Endodermal cell (in vitro differentiated cells): Measurements from ENCODE around the gene FLT3. TPM values are rescaled to one million over a fixed set of nuclear protein-coding genes. Genes with fewer than 3 reads are reported as not detected.

Source experiments
- DNase-seq: peaks from one replicate; pipeline ENCODE4 v3.0.0-alpha.2; 2017
- H3K27ac ChIP-seq: 2 replicates; pipeline ENCODE4 v1.5.1; 2013; ENCODE audit warnings: mild to moderate bottlenecking, low read depth, low read length, moderate library complexity
- H3K27me3 ChIP-seq: 2 replicates; pipeline ENCODE4 v1.6.1; 2013; ENCODE audit warnings: mild to moderate bottlenecking, low read length, moderate library complexity; ENCODE audit not compliant: insufficient read depth, control insufficient read depth, poor library complexity, severe bottlenecking
- H3K36me3 ChIP-seq: 2 replicates; pipeline ENCODE4 v1.7.0; 2013; ENCODE audit warnings: mild to moderate bottlenecking, low read length, moderate library complexity; ENCODE audit not compliant: control insufficient read depth, insufficient read depth
- H3K4me1 ChIP-seq: one replicate; pipeline ENCODE4 v1.7.0; 2013; ENCODE audit warnings: low read length; ENCODE audit not compliant: control insufficient read depth, insufficient read depth
- H3K4me3 ChIP-seq: 2 replicates; pipeline ENCODE4 v1.5.1; 2013; ENCODE audit warnings: mild to moderate bottlenecking, low read length, moderate library complexity
- H3K9ac ChIP-seq: 2 replicates; pipeline ENCODE4 v1.6.1; 2013; ENCODE audit warnings: mild to moderate bottlenecking, low read length, moderate library complexity; ENCODE audit not compliant: poor library complexity, severe bottlenecking; ENCODE audit errors: extremely low read depth
- H3K9me3 ChIP-seq: 2 replicates; pipeline ENCODE4 v1.6.1; 2013; ENCODE audit warnings: mild to moderate bottlenecking, low read length, moderate library complexity; ENCODE audit not compliant: control insufficient read depth
- H3K27ac Mint-ChIP-seq: 2 replicates; pipeline ENCODE4 v1.8.0; 2020; ENCODE audit warnings: mixed read lengths
- H3K27me3 Mint-ChIP-seq: 2 replicates; pipeline ENCODE4 v1.8.0; 2021; ENCODE audit warnings: mild to moderate bottlenecking, mixed read lengths; ENCODE audit not compliant: insufficient read depth
- H3K36me3 Mint-ChIP-seq: 2 replicates; pipeline ENCODE4 v1.8.0; 2020; ENCODE audit warnings: low read depth, mixed read lengths
- H3K4me1 Mint-ChIP-seq: 2 replicates; pipeline ENCODE4 v1.8.0; 2020; ENCODE audit warnings: mixed read lengths
- H3K4me3 Mint-ChIP-seq: 2 replicates; pipeline ENCODE4 v1.8.0; 2020; ENCODE audit warnings: mild to moderate bottlenecking, moderate library complexity, mixed read lengths
- H3K9me3 Mint-ChIP-seq: 2 replicates; pipeline ENCODE4 v1.8.0; 2020; ENCODE audit warnings: mild to moderate bottlenecking, mixed read lengths
- WGBS, 2 experiments: methylation state at CpG; one replicate each; pipeline versions ENCODE4 v1.1.5 to v1.1.7; 2013; ENCODE audit warnings: missing lambda C conversion rate in 2 of 2, mixed read lengths in 1 of 2; ENCODE audit not compliant: insufficient coverage in 1 of 2, insufficient read length in 1 of 2; 5-methylcytosine and 5-hydroxymethylcytosine counted together
- total RNA-seq, 2 donors: library from RNA; stranded (reverse); fragmentation: NEBNext Ultra II Directional in 1 of 2; extraction: Animal tissue kit (Norgen Biotek cat#: 25700) in 1 of 2; gene quantifications; 2 replicates in 1 of 2; 3 replicates in 1 of 2; pipeline ENCODE4 v1.2.1, GENCODE V29; 2021
- TF ChIP-seq, protein P1 (sequence below): fragments of 200-600 bp; sonication (generic); conservative IDR thresholded peaks from 2 replicates; pipeline ENCODE4 v1.5.0; 2021; ENCODE audit warnings: antibody characterized with exemption, mild to moderate bottlenecking

Gene FLT3
- total RNA-seq, 2 donors from 2014 or later, result 0.09 to 0.13 TPM

DNA sequence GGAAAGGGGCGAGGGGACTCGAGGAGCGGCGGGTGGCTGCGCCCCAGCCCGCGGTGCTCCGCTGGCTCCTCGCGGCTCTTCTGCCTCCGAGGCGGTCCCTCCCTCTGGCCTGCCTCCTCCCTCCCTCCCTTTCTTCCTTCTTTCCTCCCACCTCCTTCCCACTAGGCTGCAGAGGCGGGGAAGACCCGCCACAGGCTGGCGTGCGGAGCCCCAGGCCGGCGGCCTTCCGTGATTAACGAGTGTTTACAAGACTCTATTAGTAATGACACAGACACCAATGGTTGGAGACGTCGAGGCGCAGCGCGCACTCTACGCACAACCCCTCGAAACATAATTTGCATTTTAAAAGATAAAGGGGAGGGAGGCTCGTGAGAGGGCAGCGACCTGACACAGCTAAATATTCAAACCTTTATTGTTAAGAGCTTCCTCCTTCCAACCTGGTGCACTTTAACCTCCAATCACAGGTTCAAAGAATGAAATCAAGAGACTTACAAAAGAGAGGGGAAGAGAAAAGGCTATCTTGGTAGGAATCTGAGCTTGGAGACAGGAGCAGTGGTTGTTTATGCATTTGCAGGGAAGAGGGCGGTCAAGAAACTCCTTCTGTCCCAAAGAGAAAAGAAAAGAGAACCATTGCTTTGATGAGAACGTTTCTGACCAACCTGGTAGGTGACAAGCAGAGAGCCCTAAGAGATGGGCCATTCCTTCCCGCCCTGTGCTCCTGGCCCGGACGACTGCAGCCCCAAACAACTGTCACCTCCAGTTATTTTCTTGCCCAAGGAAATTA lies 131.1 kb downstream of the FLT3 start, which contains the start of gene CDX2:
CDX2 (minus strand) TSS at position 234 of the 784 bp plus-strand sequence. CDS start 309 bp downstream, outside the sequence.
- Mint-ChIP-seq H3K27ac (no peak within 1 kb of the TSS), H3K4me3 (peak within 1 kb of the TSS; percentile 37), H3K9me3 (no peaks in the 10 kb centered on the region), H3K4me1 (peaks cover 29% of the 10 kb centered on the region), H3K27me3 (peaks cover 100% of the 10 kb centered on the region), H3K36me3 (no peaks in the 10 kb centered on the region)
- Histone ChIP-seq H3K27ac (no peak within 1 kb of the TSS), H3K4me1 (peaks cover 15% of the 10 kb centered on the region), H3K36me3 (no peaks in the 10 kb centered on the region), H3K9me3 (no peaks in the 10 kb centered on the region), H3K27me3 (peaks cover 100% of the 10 kb centered on the region), H3K4me3 (no peak within 1 kb of the TSS), H3K9ac (no peak within 1 kb of the TSS)
- peak; percentile 59 for DNase-seq
- TF ChIP-seq, protein P1, sequence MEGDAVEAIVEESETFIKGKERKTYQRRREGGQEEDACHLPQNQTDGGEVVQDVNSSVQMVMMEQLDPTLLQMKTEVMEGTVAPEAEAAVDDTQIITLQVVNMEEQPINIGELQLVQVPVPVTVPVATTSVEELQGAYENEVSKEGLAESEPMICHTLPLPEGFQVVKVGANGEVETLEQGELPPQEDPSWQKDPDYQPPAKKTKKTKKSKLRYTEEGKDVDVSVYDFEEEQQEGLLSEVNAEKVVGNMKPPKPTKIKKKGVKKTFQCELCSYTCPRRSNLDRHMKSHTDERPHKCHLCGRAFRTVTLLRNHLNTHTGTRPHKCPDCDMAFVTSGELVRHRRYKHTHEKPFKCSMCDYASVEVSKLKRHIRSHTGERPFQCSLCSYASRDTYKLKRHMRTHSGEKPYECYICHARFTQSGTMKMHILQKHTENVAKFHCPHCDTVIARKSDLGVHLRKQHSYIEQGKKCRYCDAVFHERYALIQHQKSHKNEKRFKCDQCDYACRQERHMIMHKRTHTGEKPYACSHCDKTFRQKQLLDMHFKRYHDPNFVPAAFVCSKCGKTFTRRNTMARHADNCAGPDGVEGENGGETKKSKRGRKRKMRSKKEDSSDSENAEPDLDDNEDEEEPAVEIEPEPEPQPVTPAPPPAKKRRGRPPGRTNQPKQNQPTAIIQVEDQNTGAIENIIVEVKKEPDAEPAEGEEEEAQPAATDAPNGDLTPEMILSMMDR, result no peak
- WGBS, 2 experiments, result 2 to 20% methylated on average over 3 to 33 of the region's 34 CpGs

DNA sequence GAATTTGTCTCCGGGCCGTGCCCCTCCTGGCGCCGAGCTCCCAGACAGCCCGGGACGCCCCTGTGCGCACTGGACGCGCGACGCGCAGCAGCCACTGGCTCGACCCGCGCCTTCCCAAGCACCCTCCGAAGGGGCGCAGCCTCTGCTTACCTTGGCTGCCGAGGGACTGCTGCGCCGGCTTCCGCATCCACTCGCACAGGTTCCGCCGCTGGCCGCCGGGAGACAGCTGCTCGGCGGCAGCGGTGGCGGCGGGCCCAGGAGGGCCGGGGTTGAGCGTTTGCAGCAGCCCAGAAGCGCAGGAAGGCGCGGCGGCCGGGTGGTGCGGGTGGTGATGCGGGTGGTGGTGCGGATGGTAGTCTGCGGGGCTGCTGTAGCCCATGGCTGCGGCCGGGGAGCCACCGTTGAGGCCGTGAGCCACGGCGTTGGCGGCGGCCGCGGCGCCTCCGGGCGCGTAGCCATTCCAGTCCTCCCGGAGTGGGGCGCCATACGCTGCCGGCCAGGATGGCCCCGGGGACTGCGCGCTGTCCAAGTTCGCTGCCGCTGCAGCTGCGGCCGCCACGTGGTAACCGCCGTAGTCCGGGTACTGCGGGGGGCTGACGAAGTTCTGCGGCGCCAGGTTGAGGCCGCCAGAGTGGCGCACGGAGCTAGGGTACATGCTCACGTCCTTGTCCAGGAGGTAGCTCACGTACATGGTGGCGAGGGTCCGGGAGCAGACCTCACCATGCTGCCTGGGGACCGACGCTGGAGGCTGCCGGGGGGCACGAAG lies 131.9 kb downstream of the FLT3 start:
- H3K27ac ChIP-seq, result no peak overlapping the region
- no peaks in the 10 kb centered on the region for H3K36me3 Mint-ChIP-seq
- H3K4me3 Mint-ChIP-seq, result peak overlapping the region; percentile 37
- peaks cover 29% of the 10 kb centered on the region for H3K4me1 Mint-ChIP-seq
- DNase-seq, result peak; percentile 85
- no peaks in the 10 kb centered on the region for H3K9me3 Mint-ChIP-seq
- H3K27me3 ChIP-seq, result peaks cover 100% of the 10 kb centered on the region
- H3K36me3 ChIP-seq, result no peaks in the 10 kb centered on the region
- no peak overlapping the region for H3K9ac ChIP-seq
- H3K4me3 ChIP-seq, result no peak overlapping the region
- H3K27ac Mint-ChIP-seq, result no peak overlapping the region
- TF ChIP-seq, protein P1, result no peak
- peaks cover 15% of the 10 kb centered on the region for H3K4me1 ChIP-seq
- WGBS, 2 experiments, result 1 to 2% methylated on average over 36 to 86 of the region's 86 CpGs
- no peaks in the 10 kb centered on the region for H3K9me3 ChIP-seq
- H3K27me3 Mint-ChIP-seq, result peaks cover 100% of the 10 kb centered on the region

GRCh38 chr13:27967736-27968315 lies 132.6 kb downstream of the FLT3 start:
- TF ChIP-seq, protein P1, result no peak
- DNase-seq, result peak; percentile 63
- no peaks in the 10 kb centered on the region for H3K9me3 Mint-ChIP-seq
- WGBS, 2 experiments, result 0 to 4% methylated on average over 3 to 33 of the region's 33 CpGs
- no peak overlapping the region for H3K27ac Mint-ChIP-seq
- peaks cover 29% of the 10 kb centered on the region for H3K4me1 Mint-ChIP-seq
- Histone ChIP-seq H3K4me1 (peaks cover 15% of the 10 kb centered on the region), H3K9ac (no peak overlapping the region), H3K27ac (no peak overlapping the region), H3K9me3 (no peaks in the 10 kb centered on the region), H3K27me3 (peaks cover 100% of the 10 kb centered on the region), H3K36me3 (no peaks in the 10 kb centered on the region), H3K4me3 (no peak overlapping the region)
- peaks cover 100% of the 10 kb centered on the region for H3K27me3 Mint-ChIP-seq
- H3K4me3 Mint-ChIP-seq, result peak overlapping the region; percentile 37
- H3K36me3 Mint-ChIP-seq, result no peaks in the 10 kb centered on the region
